Neuron (in vitro differentiated cells): ENCODE measurements around the gene RPH3AL.
"Not testable (repeated sequence)": the region's sequence is repeated elsewhere in the genome, so short reads cannot be mapped to it uniquely, and the experiment has no call there.

ENCODE experiments used
- H2AFZ ChIP-seq: one replicate; pipeline ENCODE4 v1.6.1; 2013; ENCODE audit warnings: low read depth, mild to moderate bottlenecking, inconsistent platforms, low read length, moderate library complexity
- H3K27me3 ChIP-seq: one replicate; pipeline ENCODE4 v1.6.1; 2013; ENCODE audit warnings: low read length; ENCODE audit not compliant: insufficient read depth
- H3K36me3 ChIP-seq: one replicate; pipeline ENCODE4 v1.6.1; 2013; ENCODE audit warnings: low read length; ENCODE audit not compliant: insufficient read depth
- H3K4me1 ChIP-seq: one replicate; pipeline ENCODE4 v1.6.1; 2013; ENCODE audit warnings: low read length; ENCODE audit not compliant: insufficient read depth
- H3K4me3 ChIP-seq: 2 replicates; pipeline ENCODE4 v1.5.1; 2013; ENCODE audit warnings: mild to moderate bottlenecking, low read length, moderate library complexity
- H3K9me3 ChIP-seq: one replicate; pipeline ENCODE4 v1.6.1; 2013; ENCODE audit warnings: low read length

The RPH3AL gene

DNA sequence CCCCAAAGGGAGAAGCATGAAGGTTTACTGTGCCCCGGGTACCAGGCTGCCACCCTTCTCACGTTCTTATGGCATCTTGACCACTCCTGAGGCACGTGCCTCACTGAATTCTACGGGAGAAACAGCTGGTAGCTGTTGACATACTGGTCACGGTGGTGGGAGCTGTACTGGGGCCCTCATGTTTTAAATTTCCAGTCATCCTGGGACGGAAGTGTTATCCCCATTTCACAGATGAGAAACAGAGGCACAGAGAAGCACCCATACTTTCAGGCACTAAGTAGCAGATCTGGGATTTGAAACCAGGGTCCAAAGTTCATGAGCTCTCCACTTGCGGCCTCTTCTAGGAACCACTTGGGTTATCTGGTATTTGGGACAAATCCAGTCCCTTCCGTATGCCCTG is 144.8 kb downstream of the RPH3AL start:
- H3K4me1 ChIP-seq, result no peaks in the 10 kb centered on the region
- H3K27me3 ChIP-seq, result no peaks in the 10 kb centered on the region
- H3K9me3 ChIP-seq, result no peaks in the 10 kb centered on the region
- H2AFZ ChIP-seq, result no peak overlapping the region
- H3K4me3 ChIP-seq, result no peak overlapping the region
- no peaks in the 10 kb centered on the region for H3K36me3 ChIP-seq

DNA sequence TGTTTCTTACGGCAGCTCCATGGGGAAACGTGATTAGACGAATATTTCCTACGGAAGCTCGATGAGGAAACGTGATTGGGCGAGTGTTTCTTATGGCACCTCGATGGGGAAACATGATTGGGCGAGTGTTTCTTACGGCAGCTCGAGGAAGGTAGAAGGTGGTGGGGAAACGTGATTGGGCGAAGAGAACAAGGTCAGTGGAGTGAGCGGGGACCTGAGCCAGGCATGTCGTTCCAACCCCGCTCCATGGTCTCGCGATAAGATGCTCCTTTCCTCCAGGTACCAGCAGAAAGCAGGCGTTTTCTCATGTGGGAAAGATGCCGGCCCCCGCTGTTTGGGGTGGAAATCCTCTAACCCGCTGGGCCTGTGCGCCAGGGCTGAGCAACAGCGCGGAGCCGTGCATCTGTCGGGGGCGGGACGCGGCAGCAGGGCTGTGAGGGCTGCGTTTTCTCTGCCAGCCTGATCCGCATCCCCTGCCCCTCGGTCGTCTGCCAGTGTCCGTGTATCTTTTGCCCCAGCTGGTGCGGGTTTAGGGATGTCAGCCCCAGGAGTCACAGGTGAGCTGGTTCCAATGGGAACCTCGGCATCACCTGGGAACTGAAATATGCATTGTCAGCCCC is 145.6 kb downstream of the RPH3AL start:
- Histone ChIP-seq H2AFZ (no peak overlapping the region), H3K27me3 (no peaks in the 10 kb centered on the region), H3K4me3 (no peak overlapping the region), H3K9me3 (no peaks in the 10 kb centered on the region), H3K36me3 (no peaks in the 10 kb centered on the region), H3K4me1 (no peaks in the 10 kb centered on the region)

GRCh38 chr17:206484-206883 is 146.1 kb downstream of the RPH3AL start:
- not testable (repeated sequence) for H3K9me3 ChIP-seq, H3K36me3 ChIP-seq

GRCh38 chr17:205817-206216 is 146.8 kb downstream of the RPH3AL start:
- Histone ChIP-seq H3K4me1 (no peaks in the 10 kb centered on the region), H3K27me3 (peaks cover 3% of the 10 kb centered on the region), H2AFZ (no peak overlapping the region), H3K4me3 (no peak overlapping the region), H3K9me3 (no peaks in the 10 kb centered on the region), H3K36me3 (no peaks in the 10 kb centered on the region)

More at GRCh38 chr17:206484-206883, 146.1 kb downstream of the RPH3AL start:
- not testable (repeated sequence) for H3K27me3 ChIP-seq, H2AFZ ChIP-seq, H3K4me1 ChIP-seq, H3K4me3 ChIP-seq

GRCh38 chr17:205148-205669 is 147.4 kb downstream of the RPH3AL start:
- Histone ChIP-seq H3K27me3 (peaks cover 9% of the 10 kb centered on the region), H3K9me3 (no peaks in the 10 kb centered on the region), H2AFZ (no peak overlapping the region), H3K4me3 (no peak overlapping the region), H3K4me1 (no peaks in the 10 kb centered on the region), H3K36me3 (no peaks in the 10 kb centered on the region)

GRCh38 chr17:204427-205147 is 148.0 kb downstream of the RPH3AL start:
- H3K9me3 ChIP-seq, result no peaks in the 10 kb centered on the region
- H3K4me1 ChIP-seq, result no peaks in the 10 kb centered on the region
- H3K27me3 ChIP-seq, result peaks cover 14% of the 10 kb centered on the region
- H2AFZ ChIP-seq, result no peak overlapping the region
- H3K4me3 ChIP-seq, result no peak overlapping the region
- no peaks in the 10 kb centered on the region for H3K36me3 ChIP-seq

- Histone ChIP-seq H2AFZ (no peak overlapping the region), H3K4me1 (no peaks in the 10 kb centered on the region), H3K27me3 (peaks cover 17% of the 10 kb centered on the region), H3K36me3 (no peaks in the 10 kb centered on the region), H3K9me3 (no peaks in the 10 kb centered on the region), H3K4me3 (no peak overlapping the region)
These were observed 150.1 kb downstream of the RPH3AL start for GRCh38 chr17:202501-202951.

DNA sequence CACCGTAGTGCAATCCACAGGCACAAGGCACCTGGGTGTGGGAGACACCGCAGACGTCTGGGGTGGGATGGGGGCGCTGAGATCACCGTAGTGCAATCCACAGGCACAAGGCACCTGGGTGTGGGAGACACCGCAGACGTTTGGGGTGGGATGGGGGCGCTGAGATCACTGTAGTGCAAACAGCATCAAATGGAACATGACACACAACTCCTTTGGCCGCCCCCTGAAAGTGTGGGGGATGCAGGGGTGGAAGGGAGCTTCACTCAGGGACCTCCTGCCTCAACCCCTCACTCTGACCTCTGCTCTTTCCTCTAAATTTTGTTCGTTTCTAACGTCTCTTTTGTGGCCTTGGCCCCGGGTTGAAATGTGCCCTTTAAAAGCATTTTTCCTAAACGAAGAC is 150.9 kb downstream of the RPH3AL start:
- not testable (repeated sequence) for H3K9me3 ChIP-seq, H3K4me1 ChIP-seq, H3K4me3 ChIP-seq, H3K36me3 ChIP-seq, H2AFZ ChIP-seq
- peaks cover 19% of the 10 kb centered on the region for H3K27me3 ChIP-seq

GRCh38 chr17:201257-201656 is 151.3 kb downstream of the RPH3AL start:
- H3K4me3 ChIP-seq, H3K4me1 ChIP-seq: not testable (repeated sequence)
- H3K27me3 ChIP-seq, result peaks cover 22% of the 10 kb centered on the region

GRCh38 chr17:200586-200985 is 152.0 kb downstream of the RPH3AL start:
- H3K36me3 ChIP-seq, result no peaks in the 10 kb centered on the region
- H2AFZ ChIP-seq, result no peak overlapping the region
- H3K9me3 ChIP-seq, result no peaks in the 10 kb centered on the region
- peaks cover 22% of the 10 kb centered on the region for H3K27me3 ChIP-seq
- no peak overlapping the region for H3K4me3 ChIP-seq
- no peaks in the 10 kb centered on the region for H3K4me1 ChIP-seq

More at GRCh38 chr17:201257-201656, 151.3 kb downstream of the RPH3AL start:
- H3K36me3 ChIP-seq, H2AFZ ChIP-seq, H3K9me3 ChIP-seq: not testable (repeated sequence)

DNA sequence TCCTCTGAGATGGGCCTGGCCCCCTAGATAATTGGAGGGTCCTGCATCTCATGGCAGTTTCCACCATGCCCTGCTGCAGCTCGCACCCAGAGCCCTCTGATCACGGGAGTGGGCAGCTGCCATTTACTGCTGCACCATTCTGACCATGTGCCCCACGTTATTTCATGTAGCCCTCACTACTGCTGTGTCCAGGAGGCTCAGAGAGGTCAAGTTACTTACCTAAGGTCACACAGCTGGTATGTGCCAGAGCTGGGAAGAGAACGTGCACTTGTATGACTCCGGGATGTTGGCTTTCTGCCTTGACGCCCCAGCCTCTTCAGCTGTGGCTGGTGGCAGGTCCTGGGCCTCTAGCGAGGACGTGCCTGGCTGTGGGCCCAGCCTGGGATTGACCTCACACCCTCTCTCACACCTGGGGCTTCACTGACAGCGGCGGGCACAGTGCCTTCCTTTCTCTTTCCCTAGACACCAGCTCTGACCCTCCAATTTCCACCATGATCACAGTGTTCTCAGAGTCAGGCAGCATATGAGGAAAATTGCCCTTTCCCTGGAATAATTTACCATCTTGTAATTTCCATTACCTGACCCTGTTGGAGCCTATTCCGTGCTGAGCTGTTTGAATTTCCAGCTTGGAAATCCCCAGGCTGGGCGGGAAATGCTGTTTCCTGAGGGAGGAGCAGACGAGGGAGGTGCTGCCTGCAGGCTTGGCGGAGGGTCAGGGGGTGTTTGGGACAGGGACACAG is 152.6 kb downstream of the RPH3AL start:
- Histone ChIP-seq H2AFZ (no peak overlapping the region), H3K4me1 (no peaks in the 10 kb centered on the region), H3K4me3 (no peak overlapping the region)

GRCh38 chr17:199191-199604 is 153.4 kb downstream of the RPH3AL start:
- H3K4me1 ChIP-seq, result no peaks in the 10 kb centered on the region
- no peak overlapping the region for H3K4me3 ChIP-seq
- no peaks in the 10 kb centered on the region for H3K9me3 ChIP-seq
- no peak overlapping the region for H2AFZ ChIP-seq
- H3K36me3 ChIP-seq, result no peaks in the 10 kb centered on the region
- H3K27me3 ChIP-seq, result peaks cover 26% of the 10 kb centered on the region

More for the DNA sequence above, 152.6 kb downstream of the RPH3AL start:
- no peaks in the 10 kb centered on the region for H3K9me3 ChIP-seq
- no peaks in the 10 kb centered on the region for H3K36me3 ChIP-seq
- H3K27me3 ChIP-seq, result peaks cover 22% of the 10 kb centered on the region

DNA sequence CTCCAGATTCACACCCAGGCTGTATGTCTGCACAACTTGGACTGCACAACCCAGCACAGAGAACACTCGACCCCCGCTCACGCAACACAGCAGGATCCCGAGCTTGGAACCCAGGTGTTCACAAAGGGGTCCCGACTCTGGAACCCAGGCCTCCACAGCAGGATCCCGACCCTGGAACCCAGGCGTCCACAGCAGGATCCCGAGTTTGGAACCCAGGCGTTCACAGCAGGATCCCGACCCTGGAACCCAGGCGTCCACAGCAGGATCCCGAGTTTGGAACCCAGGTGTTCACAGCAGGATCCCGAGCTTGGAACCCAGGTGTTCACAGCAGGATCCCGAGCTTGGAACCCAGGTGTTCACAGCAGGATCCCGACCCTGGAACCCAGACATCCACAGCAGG is 154.4 kb downstream of the RPH3AL start:
- H3K27me3 ChIP-seq, result peaks cover 26% of the 10 kb centered on the region
- H3K4me3 ChIP-seq, H3K36me3 ChIP-seq, H3K4me1 ChIP-seq, H2AFZ ChIP-seq, H3K9me3 ChIP-seq: not testable (repeated sequence)
